Lower leg skin (tissue), 4 donors: ENCODE data around the gene SCN1B. TPM values are rescaled to one million over a fixed set of nuclear protein-coding genes. Genes with fewer than 3 reads are reported as not detected.

Experiments
- DNase-seq, 2 donors: peaks; one replicate each; pipeline ENCODE4 v3.0.0-alpha.2; 2019; ENCODE audit warnings: low spot score in 2 of 2
- H3K4me3 ChIP-seq: fragments of 200-600 bp; sonication (generic); 2 replicates; pipeline ENCODE4 v1.5.1; 2017; ENCODE audit warnings: mild to moderate bottlenecking, low read depth; ENCODE audit not compliant: poor library complexity, severe bottlenecking
- POLR2A ChIP-seq, 2 donors: fragments of 450-650 bp; IDR thresholded peaks; one replicate each; pipeline ENCODE4 v1.6.1; 2016 to 2017; ENCODE audit warnings: antibody characterized with exemption in 2 of 2, mild to moderate bottlenecking in 1 of 2, moderate library complexity in 1 of 2
- WGBS, 2 donors: methylation state at CpG; one replicate each; pipeline ENCODE4 v1.1.5; 2018; 5-methylcytosine and 5-hydroxymethylcytosine counted together
- intact Hi-C: fragments of 100-400 bp; cut with DNase I; formaldehyde crosslinking; loops from one replicate; pipeline ENCODE4 v1.15.0; 2023; ENCODE audit warnings: low total_unique reads
- total RNA-seq, 4 donors: library from RNA; depleted of rRNA; stranded (reverse); fragments of >200 nt; gene quantifications; one replicate each; pipeline ENCODE4 v1.1.0, GENCODE V29; 2016
- TF ChIP-seq, protein P1 (sequence below), 3 donors: fragments of 450-650 bp; IDR thresholded peaks; one replicate each; pipeline ENCODE4 v1.5.1; 2016; ENCODE audit warnings: antibody characterized with exemption in 3 of 3, mild to moderate bottlenecking in 3 of 3, moderate library complexity in 2 of 3

Gene SCN1B
- total RNA-seq, 4 donors from 2014 or later = 1.1 to 4.4 (median 3.0) TPM

DNA sequence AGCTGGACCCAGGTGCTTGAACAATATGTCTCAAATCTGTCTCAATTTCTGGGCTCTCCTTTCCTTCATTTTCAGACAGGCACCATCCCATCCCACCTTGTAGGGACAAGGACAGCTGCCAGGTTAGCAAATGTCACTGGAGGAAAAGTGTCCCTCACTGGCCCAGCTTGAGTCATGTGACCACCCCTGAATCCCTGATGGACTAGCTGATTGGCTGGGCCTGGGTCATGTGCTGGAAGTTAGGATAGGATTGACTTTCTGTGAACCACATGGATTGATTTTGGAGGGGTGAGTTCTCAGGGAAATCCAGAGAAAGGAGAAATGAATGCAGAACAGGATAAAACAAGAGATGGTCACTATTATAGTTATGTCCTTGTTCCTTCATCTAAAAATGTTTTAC lies 57.1 kb downstream of the SCN1B start:
- DNase-seq = no peak
- H3K4me3 ChIP-seq = no peak overlapping the region
- TF ChIP-seq POLR2A (IDR thresholded peaks at IDR 0.05) = no peak
- TF ChIP-seq, protein P1, sequence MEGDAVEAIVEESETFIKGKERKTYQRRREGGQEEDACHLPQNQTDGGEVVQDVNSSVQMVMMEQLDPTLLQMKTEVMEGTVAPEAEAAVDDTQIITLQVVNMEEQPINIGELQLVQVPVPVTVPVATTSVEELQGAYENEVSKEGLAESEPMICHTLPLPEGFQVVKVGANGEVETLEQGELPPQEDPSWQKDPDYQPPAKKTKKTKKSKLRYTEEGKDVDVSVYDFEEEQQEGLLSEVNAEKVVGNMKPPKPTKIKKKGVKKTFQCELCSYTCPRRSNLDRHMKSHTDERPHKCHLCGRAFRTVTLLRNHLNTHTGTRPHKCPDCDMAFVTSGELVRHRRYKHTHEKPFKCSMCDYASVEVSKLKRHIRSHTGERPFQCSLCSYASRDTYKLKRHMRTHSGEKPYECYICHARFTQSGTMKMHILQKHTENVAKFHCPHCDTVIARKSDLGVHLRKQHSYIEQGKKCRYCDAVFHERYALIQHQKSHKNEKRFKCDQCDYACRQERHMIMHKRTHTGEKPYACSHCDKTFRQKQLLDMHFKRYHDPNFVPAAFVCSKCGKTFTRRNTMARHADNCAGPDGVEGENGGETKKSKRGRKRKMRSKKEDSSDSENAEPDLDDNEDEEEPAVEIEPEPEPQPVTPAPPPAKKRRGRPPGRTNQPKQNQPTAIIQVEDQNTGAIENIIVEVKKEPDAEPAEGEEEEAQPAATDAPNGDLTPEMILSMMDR (IDR thresholded peaks at IDR 0.05) = no peak
- intact Hi-C loops = no loop called here

DNA sequence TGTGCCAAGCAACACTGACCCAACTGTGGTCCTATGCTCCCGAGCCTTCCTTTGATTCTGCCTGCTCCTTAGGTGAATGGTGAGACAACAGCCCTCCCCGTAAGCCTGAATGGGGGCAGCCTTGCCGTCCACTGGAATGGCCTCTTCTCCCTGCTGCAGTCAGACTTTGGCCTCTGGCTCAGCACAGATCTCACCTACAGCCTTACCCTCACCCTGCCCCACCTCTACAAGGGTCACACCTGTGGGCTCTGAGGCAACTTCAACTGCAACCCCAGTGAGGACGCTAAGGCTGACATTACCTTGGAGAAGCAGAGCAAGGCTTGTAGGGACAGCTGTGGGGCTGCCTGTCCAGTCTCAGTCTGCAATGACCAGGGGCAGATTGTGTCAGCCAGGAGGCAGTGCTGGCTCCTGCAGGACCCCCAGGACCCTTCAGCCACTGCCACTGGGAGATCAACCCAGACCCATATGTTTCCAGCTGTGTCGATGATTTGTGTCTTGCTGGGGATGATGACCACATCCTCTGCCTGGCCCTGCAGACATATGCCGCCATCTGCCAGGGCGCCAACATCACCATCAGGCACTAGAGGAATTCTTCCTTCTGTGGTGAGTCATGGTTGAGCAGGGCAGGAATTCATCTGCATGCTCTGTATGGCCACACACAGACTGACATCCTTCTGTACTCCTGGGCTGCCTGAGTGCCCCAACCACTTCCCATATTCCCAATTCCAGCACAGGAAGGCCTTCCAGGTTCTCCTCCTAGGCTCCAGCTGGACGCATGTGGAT lies 58.1 kb downstream of the SCN1B start:
- no peak for TF ChIP-seq POLR2A (IDR thresholded peaks at IDR 0.05)
- TF ChIP-seq, protein P1 (IDR thresholded peaks at IDR 0.05) = no peak
- no peak for DNase-seq
- H3K4me3 ChIP-seq = no peak overlapping the region
- WGBS, 2 donors = 69 to 70% methylated on average over 7 to 8 of the region's 8 CpGs
- intact Hi-C loops = no loop called here

DNA sequence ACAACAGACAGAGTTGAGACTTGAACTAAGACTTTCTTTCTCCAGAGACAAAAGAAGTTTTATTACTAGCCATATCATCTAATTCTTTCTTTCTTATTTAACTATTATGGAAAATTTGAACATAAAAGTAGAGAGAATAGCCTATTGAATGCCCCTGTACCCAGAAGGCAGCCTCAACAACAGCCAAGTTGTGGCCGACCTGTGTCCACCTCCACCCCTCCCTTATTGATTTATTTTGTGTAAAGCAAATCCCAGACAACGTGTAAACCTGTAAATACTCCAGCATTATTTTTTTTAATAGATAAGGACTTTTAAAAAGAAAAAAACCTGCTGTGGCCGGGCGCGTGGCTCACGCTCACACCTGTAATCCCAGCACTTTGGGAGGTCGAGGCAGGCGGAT lies 59.3 kb downstream of the SCN1B start:
- intact Hi-C loops = no loop called here
- no peak overlapping the region for H3K4me3 ChIP-seq
- no peak for TF ChIP-seq POLR2A (IDR thresholded peaks at IDR 0.05)
- TF ChIP-seq, protein P1 (IDR thresholded peaks at IDR 0.05) = no peak
- no peak for DNase-seq
- WGBS, 2 donors = 88 to 90% methylated on average over 8 of the region's 8 CpGs

Other genes starting within 250 kb of the SCN1B start
- gene ZNF30, start 103.6 kb upstream of the SCN1B start, total RNA-seq = 1 to 10 TPM in 3 of 4 donors, under 1 TPM in 1; 0.53 to 2.1 (median 1.8) TPM
- 1 to 10 TPM; 2.8 to 6.7 (median 4.7) TPM for gene ZNF792, start 66.2 kb upstream of the SCN1B start, total RNA-seq
- 10 to 100 TPM; 12.6 to 49.2 (median 20.3) TPM for gene GRAMD1A, start 30.1 kb upstream of the SCN1B start, total RNA-seq
- 1 to 10 TPM in 2 of 4 donors, under 1 TPM in 1, not detected in 1; 0.45 to 2.0 (median 1.3) TPM for gene HPN, start 11.3 kb downstream of the SCN1B start, total RNA-seq
- gene FXYD3, start 85.4 kb downstream of the SCN1B start, total RNA-seq = 100 to 1,000 TPM; 391 to 630 (median 546) TPM
- gene LGI4, start 104.6 kb downstream of the SCN1B start, total RNA-seq = 10 to 100 TPM in 1 of 4 donors, 1 to 10 TPM in 3; 4.3 to 19.4 (median 8.9) TPM
- gene FXYD1, start 108.4 kb downstream of the SCN1B start, total RNA-seq = 10 to 100 TPM in 1 of 4 donors, 1 to 10 TPM in 2, not detected in 1; 5.5 to 20.9 (median 6.5) TPM
- 1 to 10 TPM in 1 of 4 donors, not detected in 3; 1.3 TPM for gene FXYD7, start 112.8 kb downstream of the SCN1B start, total RNA-seq
- 10 to 100 TPM; 41.4 to 59.8 (median 57.7) TPM for gene FXYD5, start 124.3 kb downstream of the SCN1B start, total RNA-seq
- not detected for gene FAM187B, start 198.3 kb downstream of the SCN1B start, total RNA-seq
- gene LSR, start 218.5 kb downstream of the SCN1B start, total RNA-seq = 100 to 1,000 TPM in 1 of 4 donors, 10 to 100 TPM in 3; 79.0 to 115 (median 84.5) TPM
- gene USF2, start 238.5 kb downstream of the SCN1B start, total RNA-seq = 100 to 1,000 TPM in 3 of 4 donors, 10 to 100 TPM in 1; 95.9 to 126 (median 120) TPM